Measurements from ENCODE around the gene PRTFDC1. TPM values are rescaled to one million over a fixed set of nuclear protein-coding genes. Genes with fewer than 3 reads are reported as not detected.
"Not testable (repeated sequence)": the region's sequence is repeated elsewhere in the genome, so short reads cannot be mapped to it uniquely, and the experiment has no call there.

Gene PRTFDC1
- total and polyA plus RNA-seq, 2 experiments from 2014 or later = 16.0 to 22.0 TPM

DNA sequence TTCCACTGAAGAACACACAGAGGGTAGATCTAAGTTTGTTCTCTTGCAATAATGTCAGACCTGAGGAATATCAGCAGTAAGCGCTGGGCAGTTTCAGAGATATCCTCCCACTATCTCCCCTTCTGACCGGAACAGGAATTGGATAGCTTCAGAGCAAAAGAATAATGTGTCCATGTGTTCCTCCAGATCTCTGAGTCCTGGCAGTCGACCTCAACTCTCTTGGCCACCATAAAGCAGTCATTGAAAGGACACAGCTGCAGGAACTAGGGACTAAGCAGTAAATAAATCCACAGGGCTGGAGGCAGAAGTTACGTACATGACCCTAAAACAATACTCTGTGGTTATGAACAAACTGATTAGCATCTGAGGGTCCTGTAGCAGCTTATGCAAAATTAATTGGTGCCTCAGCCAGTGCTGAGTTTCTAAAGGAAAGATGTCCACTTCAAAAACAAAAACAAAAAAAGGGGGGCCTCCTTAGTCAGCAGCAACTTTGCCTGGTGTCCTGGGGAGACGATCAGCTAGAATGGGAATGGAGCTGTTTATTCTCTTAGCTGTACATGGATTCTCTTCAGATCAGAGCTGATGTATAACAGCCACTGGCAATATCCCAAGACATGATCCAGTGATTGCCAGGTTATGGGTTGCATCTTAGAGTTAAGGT is 6.4 kb upstream of the PRTFDC1 start:
- Histone ChIP-seq H3K4me3 (peak overlapping the region; percentile 54), H3K9me3 (ENCODE audit: low read depth) (no peaks in the 10 kb centered on the region), H4K20me1 (ENCODE audit: insufficient read depth) (no peaks in the 10 kb centered on the region), H3K9me2 (ENCODE audit: insufficient read depth) (0 out of 2 replicates have a peak, but pooled peaks cover 3% of the 10 kb centered on the region), H3K79me2 (ENCODE audit: insufficient read depth) (no peaks in the 10 kb centered on the region), H3K9ac (peak overlapping the region; percentile 85), H3K4me2 (ENCODE audit: unreplicated experiment) (peak overlapping the region; percentile 82), H3K4me1 (ENCODE audit: insufficient read depth) (peaks cover 32% of the 10 kb centered on the region), H3F3A (ENCODE audit: insufficient read depth) (peaks cover 39% of the 10 kb centered on the region), H2AFZ (peak overlapping the region; percentile 73), H3K36me3 (ENCODE audit: low read depth) (no peaks in the 10 kb centered on the region), H3K27me3 (replicated peaks; ENCODE audit: insufficient read depth) (no peaks in the 10 kb centered on the region), H3K27ac (peak overlapping the region; percentile 98)
- 3 to 7% methylated on average over 5 of the region's 5 CpGs for WGBS, 2 experiments (ENCODE audit: low coverage in 1 of 2, low lambda C conversion rate in 2 of 2, missing lambda C conversion rate in 2 of 2)
- in situ Hi-C loops (cut with MboI) = no loop called here
- TF ChIP-seq EZH2 (IDR thresholded peaks at IDR 0.05; ENCODE audit: insufficient read depth, poor library complexity, severe bottlenecking) (no peak), EZH2phosphoT487 (IDR thresholded peaks at IDR 0.05; ENCODE audit: insufficient read depth, low read depth) (no peak)
- peak; percentile 64 for DNase-seq

DNA sequence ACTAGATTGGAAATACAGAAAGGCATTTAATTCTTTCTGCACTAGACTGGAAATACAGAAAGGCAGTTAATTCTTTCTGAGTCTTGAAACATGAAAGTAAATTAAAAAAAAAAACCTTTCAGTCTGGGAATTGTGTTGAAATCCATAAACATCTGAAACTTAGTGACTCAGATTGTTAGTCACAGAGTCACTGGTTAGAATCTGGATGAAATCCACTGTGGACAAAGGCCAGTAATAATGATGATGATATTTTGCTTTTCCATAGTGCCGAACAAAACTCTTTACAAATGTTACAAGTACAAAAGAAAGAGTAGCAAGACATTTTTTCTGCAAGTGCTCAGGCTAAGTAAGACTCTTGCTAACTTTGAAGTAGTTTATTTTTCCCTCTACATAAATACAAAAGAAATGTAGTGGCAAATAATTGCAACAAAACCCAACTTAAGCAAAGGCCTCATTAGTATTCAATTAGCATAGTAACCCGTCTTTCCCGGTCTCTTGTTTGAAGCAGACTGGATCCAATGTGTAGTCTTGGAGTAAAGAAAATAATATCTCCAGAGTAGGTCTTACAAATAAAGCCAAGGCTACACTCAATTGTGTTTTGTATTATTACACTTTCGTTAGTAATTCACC is 5.8 kb upstream of the PRTFDC1 start:
- H3K27me3 ChIP-seq (replicated peaks; ENCODE audit: insufficient read depth) = no peaks in the 10 kb centered on the region
- H3K4me2 ChIP-seq (ENCODE audit: unreplicated experiment) = peak overlapping the region; percentile 82
- in situ Hi-C loops (cut with MboI) = no loop called here
- DNase-seq = peak; percentile 94
- H3K79me2 ChIP-seq (ENCODE audit: insufficient read depth) = no peaks in the 10 kb centered on the region
- no peaks in the 10 kb centered on the region for H3K36me3 ChIP-seq (ENCODE audit: low read depth)
- peak overlapping the region; percentile 54 for H3K4me3 ChIP-seq
- H3K27ac ChIP-seq = peak overlapping the region; percentile 98
- no peaks in the 10 kb centered on the region for H4K20me1 ChIP-seq (ENCODE audit: insufficient read depth)
- peak overlapping the region; percentile 73 for H2AFZ ChIP-seq
- no peak for TF ChIP-seq EZH2 (IDR thresholded peaks at IDR 0.05; ENCODE audit: insufficient read depth, poor library complexity, severe bottlenecking)
- 0 out of 2 replicates have a peak, but pooled peaks have one; percentile 45 for TF ChIP-seq EZH2phosphoT487 (IDR thresholded peaks at IDR 0.05; ENCODE audit: insufficient read depth, low read depth)
- H3K4me1 ChIP-seq (ENCODE audit: insufficient read depth) = peaks cover 38% of the 10 kb centered on the region
- 2 to 4% methylated on average over 4 of the region's 4 CpGs for WGBS, 2 experiments (ENCODE audit: low coverage in 1 of 2, low lambda C conversion rate in 2 of 2, missing lambda C conversion rate in 2 of 2)
- 0 out of 2 replicates have a peak, but pooled peaks cover 3% of the 10 kb centered on the region for H3K9me2 ChIP-seq (ENCODE audit: insufficient read depth)
- H3K9ac ChIP-seq = peak overlapping the region; percentile 85
- peaks cover 39% of the 10 kb centered on the region for H3F3A ChIP-seq (ENCODE audit: insufficient read depth)
- H3K9me3 ChIP-seq (ENCODE audit: low read depth) = no peaks in the 10 kb centered on the region

GRCh38 chr10:24957624-24958051 is 5.2 kb upstream of the PRTFDC1 start:
- H3K79me2 ChIP-seq (ENCODE audit: insufficient read depth); in situ Hi-C loops (cut with MboI); H3K27me3 ChIP-seq (replicated peaks; ENCODE audit: insufficient read depth); H3K9me3 ChIP-seq (ENCODE audit: low read depth); H3K9me2 ChIP-seq (ENCODE audit: insufficient read depth); H4K20me1 ChIP-seq (ENCODE audit: insufficient read depth); H3K36me3 ChIP-seq (ENCODE audit: low read depth): not testable (repeated sequence)
- peak; percentile 74 for DNase-seq
- Histone ChIP-seq H2AFZ (0 out of 2 replicates have a peak overlapping the region, but pooled peaks have one; percentile 33), H3F3A (ENCODE audit: insufficient read depth) (peaks cover 39% of the 10 kb centered on the region), H3K4me2 (ENCODE audit: unreplicated experiment) (peak overlapping the region; percentile 82), H3K27ac (peak overlapping the region; percentile 98), H3K4me3 (peak overlapping the region; percentile 38; the same call in 1 of the 2 replicates), H3K9ac (peak overlapping the region; percentile 85), H3K4me1 (ENCODE audit: insufficient read depth) (peaks cover 40% of the 10 kb centered on the region)
- WGBS, 2 experiments (ENCODE audit: low coverage in 1 of 2, low lambda C conversion rate in 2 of 2, missing lambda C conversion rate in 2 of 2) = 19 to 27% methylated on average over 6 of the region's 6 CpGs

GRCh38 chr10:24953675-24954074 is 1.3 kb upstream of the PRTFDC1 start:
- H4K20me1 ChIP-seq (ENCODE audit: insufficient read depth) = no peaks in the 10 kb centered on the region
- peak overlapping the region; percentile 73 for H2AFZ ChIP-seq
- no peaks in the 10 kb centered on the region for H3K36me3 ChIP-seq (ENCODE audit: low read depth)
- H3K4me1 ChIP-seq (ENCODE audit: insufficient read depth) = peaks cover 40% of the 10 kb centered on the region
- no peaks in the 10 kb centered on the region for H3K9me3 ChIP-seq (ENCODE audit: low read depth)
- peak overlapping the region; percentile 91 for H3K9ac ChIP-seq
- peak overlapping the region; percentile 98 for H3K27ac ChIP-seq
- DNase-seq = peak; percentile 76
- H3K27me3 ChIP-seq (replicated peaks; ENCODE audit: insufficient read depth) = no peaks in the 10 kb centered on the region
- no peak for TF ChIP-seq EZH2 (IDR thresholded peaks at IDR 0.05; ENCODE audit: insufficient read depth, poor library complexity, severe bottlenecking)
- TF ChIP-seq EZH2phosphoT487 (IDR thresholded peaks at IDR 0.05; ENCODE audit: insufficient read depth, low read depth) = no peak
- in situ Hi-C loops (cut with MboI) = no loop called here
- WGBS, 2 experiments (ENCODE audit: low coverage in 1 of 2, low lambda C conversion rate in 2 of 2, missing lambda C conversion rate in 2 of 2) = 8 to 11% methylated on average over 11 of the region's 11 CpGs
- peaks cover 26% of the 10 kb centered on the region for H3F3A ChIP-seq (ENCODE audit: insufficient read depth)
- H3K4me3 ChIP-seq = peak overlapping the region; percentile 69
- H3K9me2 ChIP-seq (ENCODE audit: insufficient read depth) = no peaks in the 10 kb centered on the region
- H3K79me2 ChIP-seq (ENCODE audit: insufficient read depth) = no peaks in the 10 kb centered on the region
- H3K4me2 ChIP-seq (ENCODE audit: unreplicated experiment) = peak overlapping the region; percentile 90
